Measurements from ENCODE around the gene PDPK1.
"Not testable (repeated sequence)": the region's sequence is repeated elsewhere in the genome, so short reads cannot be mapped to it uniquely, and the experiment has no call there.

PDPK1 gene

DNA sequence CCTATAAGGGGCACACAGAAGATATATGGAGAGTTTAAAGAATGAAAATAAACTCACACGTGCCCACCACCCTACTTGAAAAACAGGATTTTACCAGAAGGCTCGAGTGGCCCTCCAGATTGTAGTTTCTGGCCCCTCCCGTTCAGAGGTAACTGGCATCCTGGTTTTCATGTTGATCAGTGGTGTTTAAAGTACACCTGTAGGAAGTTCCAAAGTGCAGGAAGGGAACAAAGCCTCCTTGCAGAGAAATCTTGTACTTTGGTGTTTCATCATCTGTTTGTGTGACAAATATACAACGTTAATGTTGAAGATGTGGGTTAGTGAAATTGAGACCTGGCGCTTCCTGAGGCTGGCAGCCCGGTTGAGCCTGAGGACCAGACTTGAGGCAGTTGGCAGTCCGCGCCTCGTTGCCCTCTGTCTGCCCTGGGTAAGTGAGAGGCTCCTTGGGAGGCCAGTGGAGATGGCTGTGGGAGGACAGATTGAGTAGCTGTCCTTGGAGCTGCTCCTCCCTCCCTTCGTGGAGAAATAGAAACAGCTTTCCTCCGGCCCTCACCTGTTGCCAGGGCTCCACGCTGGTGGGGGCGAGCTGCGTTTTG, 12.6 kb downstream of the PDPK1 start:
- not testable (repeated sequence) for FAIRE-seq

DNA sequence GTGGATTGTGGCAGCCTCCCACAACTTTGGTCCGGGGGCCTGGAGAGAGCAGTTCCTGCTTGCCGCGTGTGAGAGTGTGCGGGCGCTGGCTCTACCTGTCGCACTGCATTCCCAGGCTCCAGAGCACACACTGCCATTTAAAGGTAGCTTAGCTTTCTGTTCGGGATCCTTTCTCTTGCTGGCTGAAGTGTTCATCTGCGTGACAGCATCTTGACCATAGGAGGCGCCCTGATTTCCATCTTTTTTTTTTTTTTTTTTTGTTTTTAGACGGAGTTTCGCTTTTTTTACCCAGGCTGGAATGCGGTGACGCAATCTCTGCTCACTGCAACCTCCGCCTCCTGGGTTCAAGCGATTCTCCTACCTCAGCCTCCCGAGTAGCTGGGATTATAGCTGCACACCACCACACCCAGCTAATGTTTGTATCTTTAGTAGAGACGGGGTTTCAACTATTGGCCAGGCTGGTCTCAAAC, 13.6 kb downstream of the PDPK1 start:
- FAIRE-seq = not testable (repeated sequence)

DNA sequence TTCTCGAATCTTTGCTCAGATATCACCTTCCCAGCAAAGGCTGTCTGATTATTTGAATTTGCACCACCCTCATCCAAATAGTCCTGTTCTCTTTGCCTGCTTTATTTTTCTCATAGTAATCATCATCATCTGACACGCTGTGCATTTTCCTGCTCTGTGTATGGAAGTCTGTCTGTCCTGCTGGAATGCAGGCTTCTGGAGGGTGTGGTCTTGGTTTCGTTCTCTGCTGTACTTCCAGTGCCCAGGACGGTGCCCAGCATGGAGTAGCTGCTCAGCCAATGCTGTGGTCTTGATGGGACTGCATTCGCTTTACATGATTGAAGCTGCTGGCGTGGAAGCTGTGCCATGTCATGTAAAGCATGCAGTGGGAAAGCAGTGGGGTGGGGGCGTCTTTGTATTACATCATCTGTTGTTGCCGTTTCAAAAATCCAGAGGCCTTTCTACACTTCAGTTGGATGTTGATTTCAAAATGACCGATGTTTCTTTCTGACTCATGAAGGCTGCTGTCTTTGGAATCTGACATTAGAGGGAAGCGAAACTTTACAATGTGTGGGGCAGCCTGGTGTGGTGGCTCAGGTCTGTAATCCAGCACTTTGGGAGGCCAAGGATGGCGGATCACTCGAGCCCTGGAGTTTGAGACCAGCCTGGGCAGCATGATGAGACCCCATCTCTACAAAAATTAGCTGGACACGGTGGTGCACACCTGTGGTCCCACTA, 17.0 kb downstream of the PDPK1 start:
- FAIRE-seq = not testable (repeated sequence)

DNA sequence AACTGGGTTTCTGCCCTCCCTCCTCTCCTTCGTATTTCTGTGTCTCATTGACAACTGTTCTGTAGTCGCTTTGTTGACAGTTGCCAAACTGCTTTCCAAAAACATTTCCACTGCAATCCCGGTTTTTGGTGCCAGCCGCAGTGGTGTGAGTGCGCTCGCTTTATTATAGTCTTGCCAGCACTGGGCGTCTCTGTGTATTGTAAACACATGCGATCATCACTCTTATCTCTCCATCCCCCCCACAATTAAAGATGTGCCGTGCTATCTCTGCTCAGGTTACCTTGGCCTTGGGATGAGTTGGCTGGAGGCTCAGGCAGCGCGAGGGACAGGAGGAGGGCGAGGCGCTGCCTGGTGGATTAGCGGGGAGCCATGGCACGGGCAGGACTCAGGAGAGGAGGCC, 19.3 kb downstream of the PDPK1 start:
- FAIRE-seq = not testable (repeated sequence)

DNA sequence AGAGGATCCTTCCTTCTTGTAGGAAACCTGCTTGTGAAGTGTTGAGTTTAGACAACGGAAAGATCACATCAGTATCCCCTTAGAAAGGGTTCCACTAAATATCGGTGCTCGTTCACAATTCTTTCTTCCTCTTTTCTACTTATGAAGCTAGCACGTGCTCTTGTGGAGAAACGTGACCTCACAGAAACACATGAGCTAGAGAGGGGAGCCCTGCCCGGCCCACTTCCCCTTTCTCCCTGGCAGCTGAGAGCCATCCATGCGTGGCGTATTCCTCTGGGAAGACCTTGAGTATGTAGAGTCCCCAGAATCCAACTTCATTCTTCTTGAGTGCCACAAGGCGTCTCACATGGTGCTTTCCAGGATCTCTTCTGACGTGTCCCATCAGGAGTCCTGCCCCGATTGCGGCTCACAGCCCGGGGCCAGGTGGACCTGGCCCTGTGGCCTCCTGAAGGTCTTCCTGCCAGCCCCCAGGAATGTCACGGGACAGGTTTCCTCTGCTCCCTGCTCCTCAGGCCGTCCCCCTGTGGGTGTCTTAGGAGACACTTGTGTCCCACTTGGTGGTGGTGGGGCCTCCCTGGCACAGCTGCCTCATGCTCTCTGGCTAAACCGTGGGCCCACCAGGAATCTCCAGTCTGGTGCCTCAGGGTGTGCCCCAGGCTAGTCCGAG, 22.4 kb downstream of the PDPK1 start:
- not testable (repeated sequence) for FAIRE-seq

DNA sequence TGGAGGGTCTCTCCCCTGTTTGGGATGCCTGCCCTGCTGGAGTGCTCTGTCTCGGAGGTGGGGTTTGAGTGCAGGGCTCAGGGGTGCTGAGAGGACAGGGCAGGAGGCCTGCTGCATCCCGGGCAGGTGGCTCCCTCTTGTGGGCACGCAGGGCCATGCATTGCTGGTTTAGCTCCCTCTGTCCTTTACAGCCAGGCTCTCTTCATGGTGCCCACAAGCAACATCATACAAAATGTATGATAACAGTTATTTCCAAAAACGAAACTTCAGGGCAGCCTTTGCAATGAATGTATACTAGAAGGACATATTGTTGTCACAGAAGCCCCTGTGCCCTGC, 22.9 kb downstream of the PDPK1 start:
- not testable (repeated sequence) for FAIRE-seq

DNA sequence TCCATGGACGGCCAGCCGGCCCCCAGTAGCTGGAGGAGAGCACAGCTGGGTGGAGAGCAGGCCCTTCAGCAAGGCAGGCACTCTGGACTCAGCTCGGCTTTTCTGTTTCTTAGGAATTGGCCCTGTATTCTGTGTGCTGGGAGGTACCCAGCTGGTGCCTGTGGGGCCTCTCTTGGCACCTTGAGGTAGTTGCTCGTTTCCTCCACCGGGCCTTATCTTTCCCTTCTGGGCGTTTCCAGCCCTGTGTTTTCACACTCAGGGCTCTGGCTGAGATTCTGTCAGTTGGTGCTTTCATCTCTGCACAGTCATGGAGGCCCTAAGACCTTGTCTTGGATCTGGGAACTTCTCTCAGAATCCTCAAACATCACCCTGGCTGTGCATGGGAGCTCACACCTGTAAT, 29.7 kb downstream of the PDPK1 start:
- FAIRE-seq = not testable (repeated sequence)

DNA sequence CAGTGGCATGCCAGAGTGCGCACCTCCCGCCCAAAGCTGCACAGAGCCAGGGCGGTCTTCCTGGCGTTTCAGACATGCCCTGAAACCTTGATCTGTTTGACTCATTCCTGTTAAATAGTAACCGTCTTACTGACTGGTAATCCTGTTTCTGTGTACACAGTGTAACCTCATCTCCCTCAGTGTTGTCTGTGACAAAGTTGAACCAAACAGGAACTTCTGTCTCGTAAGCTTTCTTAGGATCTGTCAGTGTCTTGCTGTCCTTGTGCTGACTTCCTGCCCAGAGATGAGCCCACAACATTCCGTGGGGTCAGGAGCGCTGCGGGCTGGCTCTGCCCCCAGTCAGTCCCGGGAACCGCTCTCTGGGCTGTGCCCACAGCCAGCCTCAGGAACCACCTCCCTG, 30.8 kb downstream of the PDPK1 start:
- FAIRE-seq = not testable (repeated sequence)

DNA sequence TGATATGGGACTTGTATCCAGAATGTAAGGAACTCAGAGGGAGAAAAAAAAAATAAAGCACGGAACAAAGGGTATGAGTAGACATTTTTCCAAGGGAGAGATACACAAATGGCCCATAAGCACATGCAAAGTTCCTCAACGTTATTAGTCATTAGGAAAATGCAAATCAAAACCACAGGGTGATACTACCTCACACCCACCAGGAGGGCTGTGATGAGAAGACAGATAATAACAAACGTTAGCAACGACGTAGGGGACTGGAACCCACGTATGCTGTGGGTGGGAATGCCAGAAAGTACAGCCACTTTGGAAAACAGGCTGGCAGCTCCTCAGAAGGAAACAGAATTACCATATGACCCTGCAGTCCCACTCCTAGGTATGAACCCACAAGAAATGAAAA, 34.9 kb downstream of the PDPK1 start:
- FAIRE-seq = not testable (repeated sequence)

DNA sequence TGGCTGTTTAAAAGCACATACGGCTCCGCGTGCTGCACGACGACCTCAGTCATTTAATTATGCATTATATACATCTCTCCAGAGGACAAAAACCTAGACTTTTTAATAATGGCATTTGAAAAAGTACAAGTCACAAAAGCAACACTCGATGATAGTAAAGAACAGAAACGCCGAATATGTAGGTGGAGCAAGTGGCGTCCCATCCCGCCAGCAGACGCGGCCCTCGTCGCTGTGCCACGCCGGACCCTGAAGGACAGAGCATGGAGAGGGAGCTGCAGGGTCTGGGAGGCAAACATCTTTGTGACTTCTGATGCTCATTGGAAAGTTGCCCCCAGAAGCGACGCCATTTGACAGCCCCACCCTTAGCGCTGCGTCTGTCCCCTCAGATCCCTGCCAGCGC, 38.0 kb downstream of the PDPK1 start:
- FAIRE-seq = not testable (repeated sequence)

DNA sequence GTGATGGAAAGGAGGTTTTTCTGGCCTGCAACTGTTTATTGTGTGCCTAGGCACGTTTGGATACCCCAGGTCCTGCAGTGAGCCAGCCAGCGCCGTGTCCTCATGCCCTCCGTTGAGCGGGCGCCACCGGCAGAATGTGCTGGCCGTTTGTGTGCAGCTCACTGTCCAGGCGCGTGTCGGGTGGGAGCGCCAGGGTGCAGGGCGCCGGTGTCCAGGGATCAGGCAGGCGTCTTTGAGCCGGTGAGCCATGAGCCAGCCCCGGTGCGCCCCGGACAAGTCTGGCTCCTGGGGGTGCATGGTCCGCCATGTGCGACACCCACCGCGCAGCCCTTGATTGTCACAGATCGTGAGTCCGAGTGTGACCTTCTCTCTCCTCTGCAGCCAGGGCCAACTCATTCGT, 39.2 kb downstream of the PDPK1 start:
- not testable (repeated sequence) for FAIRE-seq

DNA sequence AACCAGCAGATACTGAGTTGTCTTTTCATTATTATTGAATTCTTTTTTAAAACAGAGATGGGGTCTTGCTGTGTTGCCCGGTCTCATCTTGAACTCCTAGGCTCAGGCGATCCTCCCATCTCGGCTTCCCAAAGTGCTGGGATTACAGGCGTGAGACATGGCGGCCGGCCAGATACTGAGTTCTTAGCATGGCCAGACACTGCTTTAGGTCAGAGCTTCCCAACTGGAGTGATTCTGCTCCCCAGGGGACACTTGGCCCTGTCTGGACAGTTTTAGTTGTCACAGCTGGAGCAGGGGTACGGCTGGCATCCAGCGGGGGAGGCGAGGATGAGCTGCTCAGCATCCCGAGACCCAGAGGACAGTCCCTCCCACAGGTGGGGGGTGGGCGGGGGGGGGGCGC, 41.1 kb downstream of the PDPK1 start:
- not testable (repeated sequence) for FAIRE-seq

DNA sequence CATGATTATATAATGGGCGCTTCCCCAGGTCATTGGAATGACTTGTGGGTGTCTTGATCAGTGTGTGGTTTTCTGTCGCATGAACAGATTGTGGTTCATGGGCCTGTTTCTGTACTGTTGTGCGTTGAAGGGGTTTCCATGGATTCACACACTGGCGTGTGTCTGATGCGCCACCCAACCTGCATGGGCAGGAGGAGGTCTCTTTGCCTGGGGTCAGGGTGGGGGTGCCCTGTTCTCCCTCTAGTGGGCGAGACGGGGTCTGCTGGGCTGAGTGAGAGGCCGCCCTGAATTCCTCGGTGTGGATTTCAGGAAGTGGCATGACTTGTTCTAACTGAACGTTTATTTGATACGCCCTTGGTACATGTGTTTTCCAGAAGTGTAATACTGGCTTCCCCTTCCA, 42.3 kb downstream of the PDPK1 start:
- FAIRE-seq = not testable (repeated sequence)

DNA sequence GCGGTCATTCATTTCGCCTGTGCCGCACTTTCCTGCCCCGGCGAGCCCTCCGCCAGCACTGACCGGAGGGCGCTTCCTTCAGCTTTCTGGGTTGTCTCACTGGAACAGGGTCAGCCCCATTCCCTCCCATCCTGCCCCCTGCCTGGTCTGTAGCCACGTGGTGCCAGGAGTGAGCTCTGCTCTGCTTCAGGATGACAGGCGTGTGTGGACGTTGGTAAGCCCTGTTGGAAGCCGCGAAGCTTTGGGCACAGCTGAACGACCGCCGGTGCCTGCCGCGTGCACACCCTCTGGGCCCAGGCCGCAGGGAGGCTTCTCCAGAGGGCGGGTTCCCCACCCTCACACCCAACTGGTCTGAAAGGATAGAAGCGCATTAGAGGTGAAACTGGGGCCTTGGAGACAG, 43.0 kb downstream of the PDPK1 start:
- not testable (repeated sequence) for FAIRE-seq

DNA sequence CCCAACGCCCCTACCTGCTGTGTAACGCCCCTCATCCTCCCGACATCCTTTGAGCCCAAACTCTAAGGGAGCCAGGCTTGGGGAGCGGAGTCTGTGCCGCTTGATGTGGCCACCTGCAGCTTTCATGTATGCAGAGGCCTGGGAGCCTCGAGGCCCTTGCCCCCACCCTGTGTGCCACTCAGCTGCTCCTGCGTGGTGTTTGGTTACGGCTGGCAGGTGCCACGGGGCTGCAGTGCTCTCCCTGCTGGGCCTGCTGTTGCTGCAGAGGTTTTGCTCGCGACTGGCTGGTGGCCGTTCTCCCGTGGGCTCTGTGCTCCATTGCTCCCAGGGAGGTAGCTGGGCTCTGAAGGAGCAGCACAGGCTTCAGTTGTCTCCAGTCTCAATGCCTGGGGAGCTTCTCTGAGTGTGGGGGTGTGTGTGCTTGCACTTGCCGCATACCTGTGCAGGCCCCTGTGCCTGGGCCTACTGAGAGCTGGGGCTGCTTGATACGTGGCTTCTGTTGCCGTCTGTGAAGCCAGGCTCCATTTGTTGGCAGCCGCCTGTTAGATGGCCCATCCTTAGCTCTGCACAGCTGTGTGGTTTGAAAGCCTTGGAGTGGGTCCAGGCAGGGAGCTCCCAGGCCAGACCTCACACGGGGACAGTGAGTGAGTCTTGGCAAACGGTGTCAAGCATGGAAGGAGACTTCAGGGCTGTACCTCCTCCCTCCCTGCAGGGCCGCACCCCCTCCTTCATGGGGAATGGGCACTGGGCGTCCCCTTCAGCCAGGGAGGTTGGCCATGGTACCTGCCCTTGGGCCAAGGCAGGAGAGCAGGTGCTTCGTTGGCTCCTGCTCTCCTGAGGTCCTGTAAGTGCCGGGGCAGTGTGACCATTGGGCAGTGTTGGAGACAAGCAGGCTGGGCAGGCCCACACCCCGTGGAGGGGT, 47.2 kb downstream of the PDPK1 start:
- no peak for FAIRE-seq

DNA sequence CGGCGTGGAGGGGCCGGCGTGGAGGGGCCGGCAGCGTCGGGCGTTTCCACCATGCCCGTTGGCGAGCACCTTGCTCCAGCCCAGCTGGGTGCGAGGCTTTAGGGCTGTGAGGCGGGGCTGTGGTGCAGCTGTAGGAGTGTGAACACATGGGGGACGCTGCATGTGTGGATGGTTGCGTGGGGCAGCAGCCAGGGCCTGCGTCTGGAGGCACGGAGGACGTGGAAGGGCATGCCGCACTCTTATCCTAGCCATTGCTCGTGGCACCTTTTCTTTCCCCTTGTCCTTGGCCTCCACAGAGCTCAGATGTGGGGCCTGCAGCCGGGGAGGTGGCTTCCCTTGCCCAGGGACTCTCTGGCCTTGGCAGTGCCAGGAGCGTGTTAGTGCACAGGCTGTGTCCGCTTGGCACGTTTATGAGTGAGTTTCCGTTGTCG, 47.8 kb downstream of the PDPK1 start:
- FAIRE-seq = no peak

DNA sequence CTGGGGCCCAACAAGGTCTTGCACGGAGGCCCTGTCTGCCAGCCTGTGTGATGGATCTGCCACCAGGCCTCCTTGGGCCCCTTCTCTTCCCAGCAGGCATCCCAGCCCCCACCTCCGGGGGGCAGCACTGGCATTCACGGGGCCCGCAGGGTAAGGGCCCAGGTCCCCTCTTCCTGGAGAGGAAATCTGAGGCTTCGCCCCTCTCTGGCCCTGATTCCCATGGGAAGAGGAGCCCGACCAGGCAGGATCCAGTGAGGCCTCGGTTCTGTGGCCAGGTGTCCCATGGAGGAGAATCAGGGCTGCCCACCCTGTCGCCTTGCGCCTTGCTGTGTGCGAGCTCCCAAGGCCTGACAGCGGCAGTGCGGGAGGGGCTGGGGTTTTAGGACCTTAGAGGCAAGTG, 48.4 kb downstream of the PDPK1 start:
- FAIRE-seq = no peak

DNA sequence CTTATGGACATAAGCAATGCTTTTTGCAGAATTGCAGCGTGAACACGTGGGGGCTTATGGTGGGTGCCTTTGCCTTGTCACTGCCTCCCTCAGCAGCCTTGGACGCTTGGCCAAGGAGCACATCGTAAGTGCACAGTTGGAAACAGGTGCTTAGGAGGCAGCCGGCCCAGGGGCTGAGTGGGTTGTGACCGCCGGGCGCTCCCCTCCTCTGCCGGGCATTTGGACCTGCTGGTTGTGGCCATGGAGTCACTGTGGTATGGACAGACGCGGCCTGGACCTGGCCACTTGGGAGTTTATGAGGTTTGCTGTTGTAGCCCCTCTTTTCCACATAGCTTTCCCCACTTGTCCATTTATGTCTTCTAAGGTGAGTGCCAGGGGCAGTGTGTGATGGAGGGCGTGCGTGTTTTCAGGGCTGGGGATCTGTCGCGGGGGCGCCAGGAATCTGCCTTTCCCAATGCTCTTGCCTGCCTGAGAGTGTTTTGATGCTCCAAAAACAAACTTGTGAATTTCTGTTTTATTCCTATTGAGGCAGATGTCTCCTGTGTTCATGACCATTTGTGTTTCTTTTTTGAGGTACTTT, 49.2 kb downstream of the PDPK1 start:
- FAIRE-seq = no peak

DNA sequence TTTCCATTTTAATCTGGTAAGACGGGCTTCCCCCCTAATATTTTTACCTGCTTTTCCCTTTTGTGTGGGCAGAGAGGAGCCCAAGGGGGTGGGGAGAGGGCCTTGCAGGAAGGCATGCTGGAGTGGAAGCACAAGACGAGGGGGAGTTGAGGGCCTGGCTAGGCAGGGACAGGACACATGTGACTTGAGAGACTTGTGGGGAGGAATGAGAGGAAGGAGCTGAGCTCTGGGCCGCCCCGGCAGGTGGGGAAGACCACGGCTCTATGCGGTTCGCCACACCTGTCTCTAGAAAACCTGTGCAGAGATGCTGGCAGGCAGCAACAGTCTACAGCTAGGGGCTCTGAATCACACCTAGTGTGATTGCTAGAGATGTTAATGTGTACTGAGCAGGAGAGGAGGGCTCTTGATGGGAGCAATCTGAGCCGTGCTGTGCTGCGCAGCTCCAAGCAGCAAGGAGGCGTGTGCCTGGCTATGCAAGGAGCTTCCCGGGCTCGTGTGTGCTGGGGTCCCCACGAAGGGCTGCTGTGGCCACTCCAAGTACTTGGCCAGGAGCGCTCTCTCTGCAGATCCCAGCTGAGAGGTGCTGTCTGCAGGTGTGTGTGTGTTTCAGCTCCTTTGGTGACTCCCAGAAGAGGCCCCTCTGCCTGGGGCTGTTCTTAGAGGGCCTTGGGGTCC, 50.2 kb downstream of the PDPK1 start:
- FAIRE-seq = no peak

DNA sequence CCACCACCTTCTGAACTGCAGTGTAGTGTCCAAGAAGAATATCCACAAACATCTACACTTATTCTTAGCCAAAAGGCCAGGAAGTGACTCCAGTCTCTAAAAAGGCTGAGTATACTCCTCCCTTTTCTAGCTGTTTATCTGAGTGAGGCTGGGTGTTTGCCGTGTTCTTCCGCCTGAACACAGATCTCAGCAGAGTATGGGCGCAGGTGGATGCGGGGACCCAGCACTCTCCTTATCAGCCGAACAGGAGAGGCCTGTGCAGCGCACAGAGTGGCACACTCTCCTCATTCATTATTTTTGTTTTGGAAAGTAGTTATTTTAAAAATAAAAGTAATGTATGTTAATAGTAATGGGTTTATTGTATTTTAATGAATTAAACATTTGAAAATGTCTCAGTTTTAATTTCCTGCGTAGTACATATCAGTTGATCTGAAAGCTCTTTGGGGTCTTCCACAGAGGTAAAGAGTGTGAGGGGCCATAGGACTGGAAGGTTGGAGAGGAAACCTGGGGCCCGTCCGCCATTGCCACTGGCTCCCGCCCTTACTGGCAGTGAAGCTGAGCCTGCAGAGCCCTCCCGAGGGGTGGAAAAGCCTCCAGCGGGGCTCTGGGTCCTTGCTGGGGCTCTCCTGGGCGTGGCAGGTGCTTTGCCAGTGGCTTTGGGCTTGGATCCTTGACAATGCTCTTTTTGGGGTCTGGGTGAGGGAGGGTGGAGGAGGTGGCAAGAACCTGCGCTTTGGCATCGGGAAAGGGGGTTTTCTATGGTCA, 53.8 kb downstream of the PDPK1 start:
- FAIRE-seq = no peak

DNA sequence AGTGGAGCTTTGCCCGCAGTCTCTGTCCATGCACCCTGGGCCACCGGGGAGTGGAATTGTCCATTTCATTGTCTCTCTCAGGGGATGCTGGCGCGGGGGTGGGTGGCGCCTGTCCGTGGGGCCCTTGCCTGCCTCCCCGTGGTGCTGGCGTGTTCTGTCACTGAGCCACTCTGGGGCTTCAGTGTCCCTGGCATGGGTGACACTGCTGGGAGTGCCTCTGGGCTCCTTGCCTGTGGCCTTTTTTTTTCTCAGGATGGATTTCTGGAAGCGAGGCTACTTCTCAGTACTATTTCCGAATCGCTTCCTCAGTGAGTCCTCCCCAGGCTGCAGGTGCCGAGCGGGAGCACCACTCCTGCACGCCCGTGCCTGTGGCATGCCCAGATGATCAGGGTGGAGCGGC, 55.0 kb downstream of the PDPK1 start:
- no peak for FAIRE-seq
